ENCODE measurements around the gene USP19.

DNA sequence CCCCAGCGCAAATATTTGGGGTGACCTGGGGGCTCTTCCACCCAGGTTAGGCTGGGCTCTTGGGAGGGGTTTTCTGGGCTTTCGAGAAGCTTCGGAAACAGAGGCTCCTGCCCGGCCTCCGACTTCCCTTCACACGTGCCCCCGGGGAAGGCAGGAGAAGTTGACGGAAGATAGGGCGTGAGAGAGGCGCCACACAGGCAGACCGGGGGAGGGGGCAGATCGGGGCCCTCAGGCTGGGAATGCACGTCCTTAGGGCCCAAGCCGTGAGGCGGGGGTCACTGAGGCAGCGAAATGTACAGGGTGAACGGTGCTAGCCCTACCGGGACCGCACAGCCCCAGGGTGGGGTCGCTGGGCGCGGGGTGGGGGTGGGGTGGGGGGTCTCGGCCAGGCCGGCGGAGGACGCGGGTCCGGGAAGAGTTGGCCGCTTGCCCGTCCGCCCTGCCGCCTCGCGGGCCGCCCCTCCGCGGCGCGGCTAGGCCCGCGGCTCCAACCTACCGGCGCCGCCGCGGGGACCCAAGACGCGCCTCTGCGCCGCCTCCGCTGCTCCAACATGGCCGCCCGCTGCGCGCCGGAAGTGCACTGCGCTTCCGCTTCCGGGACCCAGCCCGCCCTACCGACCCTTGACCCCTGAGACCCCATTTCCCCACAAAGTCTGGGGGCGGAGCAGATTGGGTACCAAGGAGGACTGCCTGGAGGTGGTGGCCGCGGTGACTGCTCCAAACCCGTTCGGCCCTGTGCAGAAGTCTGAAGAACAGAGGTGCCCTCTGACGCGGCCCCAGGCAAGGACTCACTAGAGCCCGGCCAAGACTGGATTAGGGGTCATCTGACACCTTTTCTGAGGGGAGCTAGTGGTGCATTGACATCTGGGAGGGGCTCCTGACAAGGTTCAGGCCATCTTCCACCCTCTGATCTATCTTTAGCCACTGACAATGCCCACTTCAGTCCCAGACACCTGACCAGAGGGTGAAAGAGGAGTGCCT, 45.4 kb upstream of the USP19 start, which contains the start of gene CCDC71:
- TF ChIP-seq, protein P1, sequence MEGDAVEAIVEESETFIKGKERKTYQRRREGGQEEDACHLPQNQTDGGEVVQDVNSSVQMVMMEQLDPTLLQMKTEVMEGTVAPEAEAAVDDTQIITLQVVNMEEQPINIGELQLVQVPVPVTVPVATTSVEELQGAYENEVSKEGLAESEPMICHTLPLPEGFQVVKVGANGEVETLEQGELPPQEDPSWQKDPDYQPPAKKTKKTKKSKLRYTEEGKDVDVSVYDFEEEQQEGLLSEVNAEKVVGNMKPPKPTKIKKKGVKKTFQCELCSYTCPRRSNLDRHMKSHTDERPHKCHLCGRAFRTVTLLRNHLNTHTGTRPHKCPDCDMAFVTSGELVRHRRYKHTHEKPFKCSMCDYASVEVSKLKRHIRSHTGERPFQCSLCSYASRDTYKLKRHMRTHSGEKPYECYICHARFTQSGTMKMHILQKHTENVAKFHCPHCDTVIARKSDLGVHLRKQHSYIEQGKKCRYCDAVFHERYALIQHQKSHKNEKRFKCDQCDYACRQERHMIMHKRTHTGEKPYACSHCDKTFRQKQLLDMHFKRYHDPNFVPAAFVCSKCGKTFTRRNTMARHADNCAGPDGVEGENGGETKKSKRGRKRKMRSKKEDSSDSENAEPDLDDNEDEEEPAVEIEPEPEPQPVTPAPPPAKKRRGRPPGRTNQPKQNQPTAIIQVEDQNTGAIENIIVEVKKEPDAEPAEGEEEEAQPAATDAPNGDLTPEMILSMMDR (IDR thresholded peaks at IDR 0.05), result no peak
- peak in 1 of 2 donors; percentile 12 for TF ChIP-seq POLR2A (IDR thresholded peaks at IDR 0.05)

Data from sigmoid colon (tissue), 3 donors.